Esophagus muscularis mucosa (tissue), 4 donors: ENCODE data around the gene IST1. TPM values are rescaled to one million over a fixed set of nuclear protein-coding genes. Genes with fewer than 3 reads are reported as not detected.

Source experiments
- DNase-seq: peaks from one replicate; pipeline ENCODE4 v3.0.0-alpha.2; 2017; ENCODE audit errors: extremely low spot score
- H3K27ac ChIP-seq, 4 donors: fragments of 200-600 bp; sonication (generic); replicated peaks in 1 of 4; 1 replicate in 3 of 4; 2 replicates in 1 of 4; pipeline ENCODE4 v1.5.1; 2016 to 2019; ENCODE audit warnings: mild to moderate bottlenecking in 1 of 4
- H3K27me3 ChIP-seq, 4 donors: fragments of 200-600 bp; sonication (generic); one replicate each; pipeline versions ENCODE4 v1.5.1 to v1.6.0; 2016 to 2019
- H3K36me3 ChIP-seq, 4 donors: fragments of 200-600 bp; sonication (generic); one replicate each; pipeline ENCODE4 v1.5.1; 2016 to 2019
- H3K4me1 ChIP-seq, 4 donors: fragments of 200-600 bp; sonication (generic); one replicate each; pipeline ENCODE4 v1.5.1; 2016 to 2019
- H3K4me3 ChIP-seq, 4 donors: fragments of 200-600 bp; sonication (generic); 1 replicate in 2 of 4; 2 replicates in 2 of 4; pipeline ENCODE4 v1.5.1; 2016 to 2019; ENCODE audit warnings: mild to moderate bottlenecking in 4 of 4, moderate library complexity in 1 of 4
- H3K9me3 ChIP-seq, 4 donors: fragments of 200-600 bp; sonication (generic); 1 replicate in 3 of 4; 2 replicates in 1 of 4; pipeline ENCODE4 v1.5.1; 2016 to 2019
- EP300 ChIP-seq: sonication (generic); formaldehyde crosslinking; IDR thresholded peaks from one replicate; pipeline ENCODE4 v1.6.1; 2017; ENCODE audit warnings: antibody characterized with exemption
- POLR2A ChIP-seq: fragments of 450-650 bp; IDR thresholded peaks from one replicate; pipeline ENCODE4 v1.6.1; 2017; ENCODE audit warnings: antibody characterized with exemption, moderate library complexity, mild to moderate bottlenecking, low read depth
- POLR2AphosphoS5 ChIP-seq, 2 donors: sonication (generic); formaldehyde crosslinking; IDR thresholded peaks; one replicate each; pipeline ENCODE4 v1.6.1; 2017; ENCODE audit warnings: antibody characterized with exemption in 2 of 2
- WGBS: methylation state at CpG from one replicate; pipeline ENCODE4 v1.1.5; 2018; 5-methylcytosine and 5-hydroxymethylcytosine counted together
- intact Hi-C: fragments of 100-400 bp; cut with DNase I; formaldehyde crosslinking; loops from one replicate; pipeline ENCODE4 v1.15.1; 2023
- total RNA-seq, 4 donors: library from RNA; depleted of rRNA; stranded (reverse); fragments of >200 nt; gene quantifications; one replicate each; pipeline versions ENCODE4 v1.1.0 to v1.2.1, GENCODE V29; 2016
- TF ChIP-seq, protein P1 (sequence below), 3 experiments: fragments of 200-600 bp in 2 of 3; fragments of 450-650 bp in 1 of 3; sonication (generic) in 2 of 3; IDR thresholded peaks; one replicate each; pipeline ENCODE4 v1.5.1; 2017 to 2019; ENCODE audit warnings: antibody characterized with exemption in 3 of 3, mild to moderate bottlenecking in 2 of 3, moderate library complexity in 1 of 3

Gene IST1
- total RNA-seq, 4 donors from 2014 or later: 132 to 186 (median 166) TPM

DNA sequence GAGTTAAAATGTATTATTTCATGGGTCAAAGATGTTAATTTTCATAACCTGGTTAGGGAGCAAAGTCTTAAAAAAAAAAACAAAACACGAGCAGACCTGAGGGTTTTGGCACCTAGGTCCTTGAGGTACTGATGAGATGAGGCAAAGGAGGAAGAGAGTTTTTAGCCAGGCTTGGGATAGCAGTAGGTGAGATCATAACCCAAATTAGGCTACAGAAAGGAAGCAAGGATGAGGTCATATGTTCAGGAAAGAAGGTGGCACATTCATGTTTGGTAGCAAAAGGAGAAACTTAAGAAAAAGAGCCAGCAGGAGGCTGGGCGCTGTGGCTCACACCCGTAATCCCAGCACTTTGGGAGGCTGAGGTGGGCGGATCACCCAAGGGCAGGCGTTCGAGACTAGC, 46.7 kb upstream of the IST1 start:
- Histone ChIP-seq H3K27ac (no peak overlapping the region), H3K36me3 (peaks cover 40 to 57% (median 54%) of the 10 kb centered on the region in 4 donors), H3K9me3 (no peaks in the 10 kb centered on the region), H3K27me3 (no peaks in the 10 kb centered on the region), H3K4me1 (peaks cover 21 to 22% (median 22%) of the 10 kb centered on the region in 4 donors), H3K4me3 (no peak overlapping the region)
- no peak for DNase-seq
- intact Hi-C loops: no loop called here
- TF ChIP-seq EP300: no peak
- TF ChIP-seq POLR2A: no peak
- no peak for TF ChIP-seq POLR2AphosphoS5 (IDR thresholded peaks at IDR 0.05)
- TF ChIP-seq, protein P1, sequence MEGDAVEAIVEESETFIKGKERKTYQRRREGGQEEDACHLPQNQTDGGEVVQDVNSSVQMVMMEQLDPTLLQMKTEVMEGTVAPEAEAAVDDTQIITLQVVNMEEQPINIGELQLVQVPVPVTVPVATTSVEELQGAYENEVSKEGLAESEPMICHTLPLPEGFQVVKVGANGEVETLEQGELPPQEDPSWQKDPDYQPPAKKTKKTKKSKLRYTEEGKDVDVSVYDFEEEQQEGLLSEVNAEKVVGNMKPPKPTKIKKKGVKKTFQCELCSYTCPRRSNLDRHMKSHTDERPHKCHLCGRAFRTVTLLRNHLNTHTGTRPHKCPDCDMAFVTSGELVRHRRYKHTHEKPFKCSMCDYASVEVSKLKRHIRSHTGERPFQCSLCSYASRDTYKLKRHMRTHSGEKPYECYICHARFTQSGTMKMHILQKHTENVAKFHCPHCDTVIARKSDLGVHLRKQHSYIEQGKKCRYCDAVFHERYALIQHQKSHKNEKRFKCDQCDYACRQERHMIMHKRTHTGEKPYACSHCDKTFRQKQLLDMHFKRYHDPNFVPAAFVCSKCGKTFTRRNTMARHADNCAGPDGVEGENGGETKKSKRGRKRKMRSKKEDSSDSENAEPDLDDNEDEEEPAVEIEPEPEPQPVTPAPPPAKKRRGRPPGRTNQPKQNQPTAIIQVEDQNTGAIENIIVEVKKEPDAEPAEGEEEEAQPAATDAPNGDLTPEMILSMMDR (IDR thresholded peaks at IDR 0.05): no peak
- WGBS: 76% methylated on average over 6 of the region's 6 CpGs

DNA sequence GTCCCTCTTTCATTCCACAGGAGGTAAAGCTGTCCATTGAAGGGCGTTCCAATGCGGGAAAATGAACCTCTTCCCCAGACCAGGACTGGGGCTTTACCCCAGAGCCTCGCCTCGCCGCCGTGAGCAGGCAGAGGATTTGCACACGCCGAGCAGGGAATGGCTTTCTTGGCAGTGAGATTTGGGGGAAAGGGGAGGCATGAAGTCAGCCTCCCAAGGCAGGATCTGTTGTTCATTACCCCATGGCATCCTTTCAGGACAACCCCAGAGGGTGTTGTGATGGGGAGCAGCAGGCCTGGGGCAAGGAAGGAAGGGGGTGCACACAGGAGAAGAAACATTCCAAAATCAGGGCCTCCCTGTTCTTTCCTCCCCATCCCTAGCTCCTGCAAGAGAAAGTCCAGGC, 43.6 kb upstream of the IST1 start:
- peaks cover 40 to 82% (median 58%) of the 10 kb centered on the region in 4 donors for H3K36me3 ChIP-seq
- 86% methylated on average over 8 of the region's 8 CpGs for WGBS
- no peaks in the 10 kb centered on the region for H3K9me3 ChIP-seq
- no peaks in the 10 kb centered on the region for H3K27me3 ChIP-seq
- peaks cover 12 to 25% (median 18%) of the 10 kb centered on the region in 4 donors for H3K4me1 ChIP-seq
- intact Hi-C loops: no loop called here
- no peak for TF ChIP-seq EP300
- no peak for TF ChIP-seq POLR2AphosphoS5 (IDR thresholded peaks at IDR 0.05)
- TF ChIP-seq, protein P1 (IDR thresholded peaks at IDR 0.05): no peak
- no peak for TF ChIP-seq POLR2A
- no peak for DNase-seq
- no peak overlapping the region for H3K27ac ChIP-seq
- no peak overlapping the region for H3K4me3 ChIP-seq

- intact Hi-C loops: no loop called here
- Histone ChIP-seq H3K4me3 (no peak overlapping the region), H3K36me3 (peaks cover 40 to 83% (median 58%) of the 10 kb centered on the region in 4 donors), H3K4me1 (peaks cover 8 to 21% (median 14%) of the 10 kb centered on the region in 4 donors), H3K27ac (no peak overlapping the region), H3K27me3 (no peaks in the 10 kb centered on the region), H3K9me3 (no peaks in the 10 kb centered on the region)
- TF ChIP-seq EP300 (no peak), POLR2A (no peak), POLR2AphosphoS5 (IDR thresholded peaks at IDR 0.05) (no peak)
- TF ChIP-seq, protein P1 (IDR thresholded peaks at IDR 0.05): no peak
- no peak for DNase-seq
- 84% methylated on average over 3 of the region's 3 CpGs for WGBS
These were observed 43.2 kb upstream of the IST1 start for GRCh38 chr16:71852158-71852557.

DNA sequence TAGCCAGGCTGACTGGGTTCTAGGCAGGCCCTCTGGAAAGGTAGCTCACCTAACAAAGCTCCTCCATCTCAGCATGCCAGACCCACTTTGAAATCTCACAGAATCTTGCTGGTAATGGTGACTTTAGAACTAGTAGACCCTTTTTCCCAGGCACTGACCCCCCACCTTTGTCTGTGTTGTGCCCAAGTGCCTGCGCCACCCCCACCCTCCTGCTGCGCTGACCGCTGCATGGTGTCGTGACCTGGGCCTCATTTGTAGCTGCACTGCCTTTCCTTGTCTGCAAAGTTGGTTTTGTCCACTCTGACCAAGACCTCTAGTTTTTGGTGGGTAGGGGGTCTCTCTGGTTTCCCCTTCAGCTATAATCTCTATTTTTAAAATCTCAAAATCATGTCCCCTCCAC, 42.8 kb upstream of the IST1 start:
- intact Hi-C loops: no loop called here
- no peak overlapping the region for H3K27ac ChIP-seq
- no peak overlapping the region for H3K4me3 ChIP-seq
- H3K36me3 ChIP-seq: peaks cover 40 to 87% (median 58%) of the 10 kb centered on the region in 4 donors
- H3K9me3 ChIP-seq: no peaks in the 10 kb centered on the region
- H3K27me3 ChIP-seq: no peaks in the 10 kb centered on the region
- H3K4me1 ChIP-seq: peaks cover 4 to 17% (median 10%) of the 10 kb centered on the region in 4 donors
- WGBS: 98% methylated on average over 4 of the region's 4 CpGs
- no peak for DNase-seq
- TF ChIP-seq POLR2A: no peak
- TF ChIP-seq, protein P1 (IDR thresholded peaks at IDR 0.05): no peak
- no peak for TF ChIP-seq POLR2AphosphoS5 (IDR thresholded peaks at IDR 0.05)
- no peak for TF ChIP-seq EP300

DNA sequence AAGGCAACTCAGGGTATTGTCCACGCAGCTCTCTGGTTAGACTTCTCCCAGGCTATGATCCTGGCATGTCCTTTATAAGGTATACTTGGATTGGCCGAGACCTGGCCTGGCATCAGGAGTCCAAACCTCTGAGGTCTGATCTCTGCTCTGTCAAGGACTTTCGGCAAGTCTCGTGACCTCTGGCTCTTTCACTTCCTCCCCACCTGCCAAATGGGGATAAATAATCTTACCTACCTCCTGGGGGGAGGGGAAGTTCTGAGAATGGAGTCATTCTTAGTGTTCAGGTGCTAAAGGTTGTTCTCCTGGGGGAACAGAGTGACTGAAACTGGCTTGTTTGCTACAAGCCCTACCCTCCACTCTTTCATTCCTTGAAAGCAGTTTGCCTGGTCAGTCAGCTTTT, 41.9 kb upstream of the IST1 start:
- WGBS: 87% methylated on average over 4 of the region's 4 CpGs
- no peaks in the 10 kb centered on the region for H3K9me3 ChIP-seq
- intact Hi-C loops: no loop called here
- H3K4me3 ChIP-seq: no peak overlapping the region
- H3K27ac ChIP-seq: no peak overlapping the region
- TF ChIP-seq, protein P1 (IDR thresholded peaks at IDR 0.05): no peak
- no peak for TF ChIP-seq POLR2A
- no peak for TF ChIP-seq POLR2AphosphoS5 (IDR thresholded peaks at IDR 0.05)
- TF ChIP-seq EP300: no peak
- H3K27me3 ChIP-seq: no peaks in the 10 kb centered on the region
- DNase-seq: no peak
- peaks cover 2 to 16% (median 9%) of the 10 kb centered on the region in 4 donors for H3K4me1 ChIP-seq
- H3K36me3 ChIP-seq: peaks cover 37 to 82% (median 53%) of the 10 kb centered on the region in 4 donors
